ENCODE measurements around the gene DOCK9. TPM values are rescaled to one million over a fixed set of nuclear protein-coding genes. Genes with fewer than 3 reads are reported as not detected.

Gene DOCK9
- total and polyA plus RNA-seq, 9 of the 15 experiments (the other 6 are each of a cell fraction or from before 2014, with no cell fraction given): 3.5 to 25.3 (median 16.7) TPM

- TF ChIP-seq, protein P1, sequence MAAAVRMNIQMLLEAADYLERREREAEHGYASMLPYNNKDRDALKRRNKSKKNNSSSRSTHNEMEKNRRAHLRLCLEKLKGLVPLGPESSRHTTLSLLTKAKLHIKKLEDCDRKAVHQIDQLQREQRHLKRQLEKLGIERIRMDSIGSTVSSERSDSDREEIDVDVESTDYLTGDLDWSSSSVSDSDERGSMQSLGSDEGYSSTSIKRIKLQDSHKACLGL (CRISPR knock-in tag; IDR thresholded peaks at IDR 0.05; ENCODE audit: borderline replicate concordance, poor library complexity, severe bottlenecking): no peak
- no peak for TF ChIP-seq SOX6 (IDR thresholded peaks at IDR 0.05)
- TF ChIP-seq ZFP36 (IDR thresholded peaks at IDR 0.05; ENCODE audit: low read depth, low read length, partially characterized antibody): no peak
- no peak for TF ChIP-seq ETV5 (CRISPR knock-in tag; IDR thresholded peaks at IDR 0.05; ENCODE audit: low read depth)
- no peak for TF ChIP-seq DMBX1 (CRISPR knock-in tag; IDR thresholded peaks at IDR 0.05; ENCODE audit: borderline replicate concordance)
- TF ChIP-seq E2F1 (CRISPR knock-in tag; IDR thresholded peaks at IDR 0.05): no peak
- TF ChIP-seq ZNF311 (CRISPR knock-in tag; IDR thresholded peaks at IDR 0.05): no peak
These were observed 11.8 kb upstream of the DOCK9 start (continued) for GRCh38 chr13:98989469-98990235.

GRCh38 chr13:98988780-98989179 lies 10.9 kb upstream of the DOCK9 start:
- in situ Hi-C loops (cut with MboI): no loop called here
- no peak overlapping the region for H3K4me2 ChIP-seq (ENCODE audit: insufficient read depth, low read length)
- TF ChIP-seq SPI1 (IDR thresholded peaks at IDR 0.05; ENCODE audit: borderline replicate concordance, low read depth, low read length) (peak; percentile 39; the same call in 1 of the 2 replicates), PURB (CRISPR knock-in tag; IDR thresholded peaks at IDR 0.05; ENCODE audit: low read depth) (no peak)
- DNase-seq (ENCODE audit: extremely low read depth in 1 of 4, low spot score in 3 of 4) (no peak), FAIRE-seq (no peak), ATAC-seq (peak; percentile 66)
- no peak overlapping the region for H3K27ac ChIP-seq (ENCODE audit: extremely low read depth, low read depth, low read length)
- no peak overlapping the region for H3K4me3 ChIP-seq
- H3K36me3 ChIP-seq (ENCODE audit: control insufficient read depth, insufficient read depth, low read length): no peaks in the 10 kb centered on the region
- WGBS (ENCODE audit: insufficient coverage, low coverage, missing lambda C conversion rate): 24% methylated on average over 6 of the region's 6 CpGs
- CTCF ChIA-PET (ENCODE audit: low intra/inter-chr PET ratio): no interaction called here
- intact Hi-C loops (cut with micrococcal nuclease): no loop called here
- H2AFZ ChIP-seq (ENCODE audit: low read depth, low read length): no peak overlapping the region
- H3K4me1 ChIP-seq (replicated peaks in 1 of 2; ENCODE audit: control insufficient read depth in 2 of 2, insufficient read depth in 2 of 2, low read length in 2 of 2): peaks cover 4 to 17% of the 10 kb centered on the region in 2 experiments; a peak in 3 of 5 replicates
- BruUV-seq (replicated peaks): no TSS peak
- peak overlapping the region in 1 of 2 experiments; percentile 71; a peak in 1 of 4 replicates for H3K9ac ChIP-seq (ENCODE audit: insufficient read depth in 1 of 2, low read depth in 2 of 2, low read length in 2 of 2)
- H3K27me3 ChIP-seq (ENCODE audit: control insufficient read depth in 2 of 2, insufficient read depth in 2 of 2, low read length in 2 of 2): no peaks in the 10 kb centered on the region
- 0 out of 3 replicates have a peak, but pooled peaks cover 4% of the 10 kb centered on the region for H3K79me2 ChIP-seq (ENCODE audit: control insufficient read depth, insufficient read depth, low read length)
- no peaks in the 10 kb centered on the region for H3K9me3 ChIP-seq (replicated peaks; ENCODE audit: control insufficient read depth, insufficient read depth, low read depth, low read length)
- POLR2A ChIA-PET: interaction anchor here (1.2 kb wide), 1 partner anchor 19 kb away, joined by 3 read pairs; no protein-coding TSS in a partner anchor
- H4K20me1 ChIP-seq (replicated peaks; ENCODE audit: control insufficient read depth, insufficient read depth, low read length): no peaks in the 10 kb centered on the region
- H3K9me1 ChIP-seq (ENCODE audit: control insufficient read depth, insufficient read depth, low read length): no peaks in the 10 kb centered on the region

Data from K562 (cell line).